PC-3 (cell line): ENCODE results near the gene LRP2. TPM values are rescaled to one million over a fixed set of nuclear protein-coding genes. Genes with fewer than 3 reads are reported as not detected.

Source experiments
- ATAC-seq: fragments of 200-7000 bp; cut with Tn5 transposase; 2 replicates; pipeline ENCODE4 v1.9.1; 2020; ENCODE audit warnings: mild to moderate bottlenecking, moderate library complexity
- BruUV-seq: library from RNA; stranded (reverse); fragments of 400-500 nt; replicated peaks from 2 replicates; lab custom pipeline; 2021; lab: Mats Ljungman, UMichigan
- CTCF ChIA-PET: fragments of 300-600 bp; sonication (Branson Sonifier 250); formaldehyde crosslinking; loops from one replicate; lab custom pipeline; 2022; ENCODE audit warnings: antibody characterized with exemption; lab: Charles Lee
- POLR2A ChIA-PET: fragments of 300-600 bp; sonication (Branson Sonifier 250); formaldehyde crosslinking; loops from one replicate; lab custom pipeline; 2022; ENCODE audit warnings: antibody characterized with exemption; ENCODE audit not compliant: unreplicated experiment; lab: Charles Lee
- DNase-seq: peaks from one replicate; pipeline ENCODE4 v3.0.0-alpha.2; 2015
- H2AFZ ChIP-seq: fragments of 300-600 bp; sonication (generic); 2 replicates; pipeline ENCODE4 v1.6.0; 2016; ENCODE audit warnings: antibody characterized with exemption, low read length
- H3F3A ChIP-seq: fragments of 300-600 bp; sonication (generic); one replicate; pipeline ENCODE4 v1.6.0; 2017; ENCODE audit warnings: antibody characterized with exemption, low read length, control low read depth, mild to moderate bottlenecking; ENCODE audit not compliant: unreplicated experiment
- H3K27ac ChIP-seq: fragments of 300-600 bp; sonication (generic); 2 replicates; pipeline ENCODE4 v1.5.1; 2016; ENCODE audit warnings: mild to moderate bottlenecking, low read length
- H3K27me3 ChIP-seq: fragments of 300-600 bp; sonication (generic); 2 replicates; pipeline ENCODE4 v1.6.1; 2016; ENCODE audit warnings: low read length, mixed read lengths
- H3K36me3 ChIP-seq: fragments of 300-600 bp; sonication (generic); 2 replicates; pipeline ENCODE4 v1.6.1; 2016; ENCODE audit warnings: low read depth, mixed run types, low read length, mixed read lengths
- H3K4me1 ChIP-seq: fragments of 300-600 bp; sonication (generic); 2 replicates; pipeline ENCODE4 v1.5.1; 2016; ENCODE audit warnings: low read length; ENCODE audit not compliant: insufficient read depth
- H3K4me2 ChIP-seq: fragments of 300-600 bp; sonication (generic); 2 replicates; pipeline ENCODE4 v1.6.0; 2016; ENCODE audit warnings: low read length
- H3K4me3 ChIP-seq: fragments of 300-600 bp; sonication (generic); 2 replicates; pipeline ENCODE4 v1.5.1; 2016; ENCODE audit warnings: mild to moderate bottlenecking, low read length, mixed read lengths
- H3K79me2 ChIP-seq: fragments of 300-600 bp; sonication (generic); 2 replicates; pipeline ENCODE4 v1.6.1; 2017; ENCODE audit warnings: low read length, mixed read lengths
- H3K9ac ChIP-seq: fragments of 300-600 bp; sonication (generic); 2 replicates; pipeline ENCODE4 v1.6.0; 2016; ENCODE audit warnings: mild to moderate bottlenecking, low read length
- H3K9me2 ChIP-seq: fragments of 300-600 bp; sonication (generic); replicated peaks from 2 replicates; pipeline ENCODE4 v1.6.1; 2016; ENCODE audit warnings: mixed run types, low read length, mixed read lengths
- H3K9me3 ChIP-seq: fragments of 300-600 bp; sonication (generic); 2 replicates; pipeline ENCODE4 v1.6.1; 2016; ENCODE audit warnings: low read length, mixed read lengths
- H4K20me1 ChIP-seq: fragments of 300-600 bp; sonication (generic); 2 replicates; pipeline ENCODE4 v1.6.1; 2016; ENCODE audit warnings: low read length, mixed read lengths
- EZH2 ChIP-seq: fragments of 300-600 bp; sonication (generic); IDR thresholded peaks from one replicate; pipeline ENCODE4 v1.6.1; 2017; ENCODE audit warnings: antibody characterized with exemption, mild to moderate bottlenecking, low read length; ENCODE audit not compliant: unreplicated experiment
- EZH2phosphoT487 ChIP-seq: fragments of 300-600 bp; sonication (generic); IDR thresholded peaks from 2 replicates; pipeline ENCODE4 v1.6.1; 2018; ENCODE audit warnings: mild to moderate bottlenecking, antibody characterized with exemption, low read length, borderline replicate concordance
- intact Hi-C: fragments of 100-400 bp; cut with micrococcal nuclease; formaldehyde crosslinking; loops from 2 replicates; pipeline ENCODE4 v1.9.0; 2023
- total RNA-seq: library from RNA; depleted of rRNA; stranded (reverse); fragments of >200 nt; gene quantifications from 2 replicates; pipeline ENCODE4 v1.2.3, GENCODE V29; 2014
- TF ChIP-seq, protein P1 (sequence below): fragments of 300-600 bp; sonication (generic); conservative IDR thresholded peaks from 2 replicates; pipeline ENCODE4 v1.5.1; 2017; ENCODE audit warnings: antibody characterized with exemption, low read depth, mild to moderate bottlenecking, low read length

Gene LRP2
- total RNA-seq, 1 experiment from 2014 or later, result not detected

GRCh38 chr2:169208026-169208425 lies 154.3 kb downstream of the LRP2 start:
- Histone ChIP-seq H3K4me2 (no peak overlapping the region), H3F3A (no peaks in the 10 kb centered on the region), H4K20me1 (no peaks in the 10 kb centered on the region), H2AFZ (no peak overlapping the region), H3K27me3 (peaks cover 30% of the 10 kb centered on the region), H3K9me3 (no peaks in the 10 kb centered on the region), H3K9ac (no peak overlapping the region), H3K9me2 (no peaks in the 10 kb centered on the region), H3K4me3 (no peak overlapping the region), H3K27ac (no peak overlapping the region), H3K79me2 (no peaks in the 10 kb centered on the region), H3K4me1 (no peaks in the 10 kb centered on the region), H3K36me3 (no peaks in the 10 kb centered on the region)
- ChIA-PET POLR2A (no interaction called here), CTCF (no interaction called here)
- DNase-seq, result no peak
- no peak for TF ChIP-seq EZH2phosphoT487
- TF ChIP-seq, protein P1, sequence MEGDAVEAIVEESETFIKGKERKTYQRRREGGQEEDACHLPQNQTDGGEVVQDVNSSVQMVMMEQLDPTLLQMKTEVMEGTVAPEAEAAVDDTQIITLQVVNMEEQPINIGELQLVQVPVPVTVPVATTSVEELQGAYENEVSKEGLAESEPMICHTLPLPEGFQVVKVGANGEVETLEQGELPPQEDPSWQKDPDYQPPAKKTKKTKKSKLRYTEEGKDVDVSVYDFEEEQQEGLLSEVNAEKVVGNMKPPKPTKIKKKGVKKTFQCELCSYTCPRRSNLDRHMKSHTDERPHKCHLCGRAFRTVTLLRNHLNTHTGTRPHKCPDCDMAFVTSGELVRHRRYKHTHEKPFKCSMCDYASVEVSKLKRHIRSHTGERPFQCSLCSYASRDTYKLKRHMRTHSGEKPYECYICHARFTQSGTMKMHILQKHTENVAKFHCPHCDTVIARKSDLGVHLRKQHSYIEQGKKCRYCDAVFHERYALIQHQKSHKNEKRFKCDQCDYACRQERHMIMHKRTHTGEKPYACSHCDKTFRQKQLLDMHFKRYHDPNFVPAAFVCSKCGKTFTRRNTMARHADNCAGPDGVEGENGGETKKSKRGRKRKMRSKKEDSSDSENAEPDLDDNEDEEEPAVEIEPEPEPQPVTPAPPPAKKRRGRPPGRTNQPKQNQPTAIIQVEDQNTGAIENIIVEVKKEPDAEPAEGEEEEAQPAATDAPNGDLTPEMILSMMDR, result no peak
- TF ChIP-seq EZH2, result no peak
- no TSS peak for BruUV-seq
- no peak for ATAC-seq
- intact Hi-C loops, result no loop called here

DNA sequence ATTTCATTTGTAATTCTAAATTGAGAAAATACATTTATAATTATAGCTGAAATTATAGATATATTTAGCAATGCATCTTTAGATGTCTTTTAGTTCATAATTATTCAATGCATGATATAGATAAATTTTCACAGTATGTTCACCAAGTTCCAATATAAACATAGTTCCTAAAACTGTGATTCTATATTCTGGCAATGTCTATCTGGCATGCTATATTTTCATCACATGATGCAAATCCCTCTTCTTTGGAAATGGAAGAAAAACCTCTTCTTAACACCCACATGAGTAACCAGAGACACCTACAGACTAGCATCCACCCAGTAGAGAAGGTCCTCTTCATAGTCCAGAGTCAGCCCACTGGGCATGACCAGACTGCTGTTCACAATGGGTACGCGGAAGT lies 157.2 kb downstream of the LRP2 start:
- H2AFZ ChIP-seq, result no peak overlapping the region
- no peak overlapping the region for H3K27ac ChIP-seq
- no peaks in the 10 kb centered on the region for H4K20me1 ChIP-seq
- no peak for ATAC-seq
- CTCF ChIA-PET, result no interaction called here
- H3K9me2 ChIP-seq, result no peaks in the 10 kb centered on the region
- H3K4me1 ChIP-seq, result no peaks in the 10 kb centered on the region
- no peaks in the 10 kb centered on the region for H3F3A ChIP-seq
- no TSS peak for BruUV-seq
- H3K9ac ChIP-seq, result no peak overlapping the region
- H3K36me3 ChIP-seq, result no peaks in the 10 kb centered on the region
- intact Hi-C loops, result no loop called here
- no peak overlapping the region for H3K4me3 ChIP-seq
- H3K79me2 ChIP-seq, result no peaks in the 10 kb centered on the region
- no peak for DNase-seq
- POLR2A ChIA-PET, result no interaction called here
- no peak for TF ChIP-seq EZH2
- TF ChIP-seq, protein P1, result no peak
- no peak for TF ChIP-seq EZH2phosphoT487
- H3K9me3 ChIP-seq, result no peaks in the 10 kb centered on the region
- peaks cover 42% of the 10 kb centered on the region for H3K27me3 ChIP-seq
- no peak overlapping the region for H3K4me2 ChIP-seq

DNA sequence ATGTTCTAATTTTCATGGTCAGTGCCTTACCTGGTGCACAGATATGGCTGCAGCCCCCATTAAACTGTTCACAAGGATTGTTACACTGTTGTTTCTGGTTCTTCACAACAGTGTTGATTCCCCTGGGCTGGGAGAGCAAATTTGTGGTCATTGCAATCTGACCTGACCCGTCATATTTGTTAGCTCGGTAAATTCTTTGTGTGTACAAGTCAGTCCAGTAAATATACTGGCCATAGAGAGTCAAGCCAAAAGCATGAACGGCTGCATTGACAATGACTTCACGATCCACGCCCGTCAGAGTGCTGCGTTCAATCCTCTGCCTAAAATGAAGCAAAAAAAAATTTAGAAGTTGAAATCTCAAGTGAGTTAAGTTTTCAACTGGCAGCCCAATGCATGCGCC lies 158.4 kb downstream of the LRP2 start:
- DNase-seq, result peak; percentile 33
- Histone ChIP-seq H3K9me2 (no peaks in the 10 kb centered on the region), H3K36me3 (no peaks in the 10 kb centered on the region), H3K9me3 (no peaks in the 10 kb centered on the region), H3K27me3 (peaks cover 36% of the 10 kb centered on the region), H3K27ac (no peak overlapping the region), H2AFZ (no peak overlapping the region), H3F3A (no peaks in the 10 kb centered on the region), H3K4me3 (no peak overlapping the region), H3K79me2 (no peaks in the 10 kb centered on the region), H4K20me1 (no peaks in the 10 kb centered on the region), H3K4me2 (no peak overlapping the region), H3K4me1 (no peaks in the 10 kb centered on the region), H3K9ac (no peak overlapping the region)
- POLR2A ChIA-PET, result interaction anchor here (0.5 kb wide), 1 partner anchor 88 kb away, joined by 3 read pairs; no protein-coding TSS in a partner anchor
- BruUV-seq, result no TSS peak
- peak; percentile 27 for ATAC-seq
- TF ChIP-seq EZH2, result no peak
- no peak for TF ChIP-seq EZH2phosphoT487
- CTCF ChIA-PET, result no interaction called here
- intact Hi-C loops, result no loop called here
